Left ventricle myocardium inferior (tissue), 1 donor: Measurements from ENCODE around the gene STK35. TPM values are rescaled to one million over a fixed set of nuclear protein-coding genes. Genes with fewer than 3 reads are reported as not detected.

Experiments
- DNase-seq: peaks from one replicate; pipeline ENCODE4 v3.0.0-alpha.2; 2020
- H3K27ac ChIP-seq: fragments of 200-600 bp; replicated peaks from 2 replicates; pipeline ENCODE4 v1.8.0; 2021
- H3K27me3 ChIP-seq: fragments of 200-600 bp; 2 replicates; pipeline ENCODE4 v1.8.0; 2021; ENCODE audit warnings: low read depth
- H3K36me3 ChIP-seq: fragments of 200-600 bp; 2 replicates; pipeline ENCODE4 v1.8.0; 2021
- H3K4me1 ChIP-seq: fragments of 200-600 bp; 2 replicates; pipeline ENCODE4 v1.8.0; 2021
- H3K4me3 ChIP-seq: fragments of 200-600 bp; 2 replicates; pipeline ENCODE4 v1.8.0; 2021; ENCODE audit warnings: mild to moderate bottlenecking, moderate library complexity
- H3K9me3 ChIP-seq: fragments of 200-600 bp; replicated peaks from 2 replicates; pipeline ENCODE4 v1.8.0; 2021
- CTCF ChIP-seq: fragments of 200-600 bp; IDR thresholded peaks from 2 replicates; pipeline ENCODE4 v1.8.0; 2021; ENCODE audit warnings: antibody characterized with exemption, mild to moderate bottlenecking, borderline replicate concordance
- intact Hi-C: fragments of 100-400 bp; cut with micrococcal nuclease; formaldehyde crosslinking; loops from one replicate; pipeline ENCODE4 v1.11.0; 2022
- total RNA-seq: library from RNA; stranded (reverse); fragmentation: NEBNext Ultra II Directional; extraction: Animal tissue kit (Norgen Biotek cat#: 25700); gene quantifications from one replicate; pipeline ENCODE4 v1.2.1, GENCODE V29; 2021
- donor health status: DM: no; HTN: yes; CAD: no; lungs with severe emphysema.

The STK35 gene
- total RNA-seq, 1 donor from 2014 or later = 13.9 TPM

- Histone ChIP-seq H3K27ac (no peak overlapping the region), H3K27me3 (no peaks in the 10 kb centered on the region), H3K9me3 (no peaks in the 10 kb centered on the region), H3K36me3 (no peaks in the 10 kb centered on the region), H3K4me1 (no peaks in the 10 kb centered on the region), H3K4me3 (no peak overlapping the region)
- TF ChIP-seq CTCF = no peak
- no peak for DNase-seq
- intact Hi-C loops = no loop called here
Observed at GRCh38 chr20:2162823-2163166, 61.2 kb downstream of the STK35 start.

GRCh38 chr20:2163312-2163711 lies 61.7 kb downstream of the STK35 start:
- DNase-seq = no peak
- intact Hi-C loops = no loop called here
- H3K36me3 ChIP-seq = no peaks in the 10 kb centered on the region
- H3K27ac ChIP-seq = no peak overlapping the region
- H3K4me1 ChIP-seq = no peaks in the 10 kb centered on the region
- TF ChIP-seq CTCF = no peak
- H3K27me3 ChIP-seq = no peaks in the 10 kb centered on the region
- no peaks in the 10 kb centered on the region for H3K9me3 ChIP-seq
- H3K4me3 ChIP-seq = no peak overlapping the region

- Histone ChIP-seq H3K9me3 (no peaks in the 10 kb centered on the region), H3K36me3 (no peaks in the 10 kb centered on the region), H3K4me3 (no peak overlapping the region), H3K4me1 (no peaks in the 10 kb centered on the region), H3K27ac (no peak overlapping the region), H3K27me3 (no peaks in the 10 kb centered on the region)
- intact Hi-C loops = no loop called here
- no peak for DNase-seq
- no peak for TF ChIP-seq CTCF
Observed at GRCh38 chr20:2163757-2164156, 62.1 kb downstream of the STK35 start.

GRCh38 chr20:2164421-2164820 lies 62.8 kb downstream of the STK35 start:
- no peak overlapping the region for H3K4me3 ChIP-seq
- no peak for DNase-seq
- no peak overlapping the region for H3K27ac ChIP-seq
- no peaks in the 10 kb centered on the region for H3K4me1 ChIP-seq
- intact Hi-C loops = no loop called here
- no peaks in the 10 kb centered on the region for H3K9me3 ChIP-seq
- TF ChIP-seq CTCF = no peak
- H3K36me3 ChIP-seq = no peaks in the 10 kb centered on the region
- no peaks in the 10 kb centered on the region for H3K27me3 ChIP-seq

GRCh38 chr20:2164966-2165365 lies 63.3 kb downstream of the STK35 start:
- Histone ChIP-seq H3K4me1 (no peaks in the 10 kb centered on the region), H3K4me3 (no peak overlapping the region), H3K27me3 (no peaks in the 10 kb centered on the region), H3K9me3 (no peaks in the 10 kb centered on the region), H3K27ac (no peak overlapping the region), H3K36me3 (no peaks in the 10 kb centered on the region)
- DNase-seq = no peak
- intact Hi-C loops = no loop called here
- no peak for TF ChIP-seq CTCF

GRCh38 chr20:2165871-2166270 lies 64.2 kb downstream of the STK35 start:
- no peak for DNase-seq
- Histone ChIP-seq H3K4me3 (no peak overlapping the region), H3K27me3 (no peaks in the 10 kb centered on the region), H3K27ac (no peak overlapping the region), H3K4me1 (no peaks in the 10 kb centered on the region), H3K36me3 (no peaks in the 10 kb centered on the region), H3K9me3 (no peaks in the 10 kb centered on the region)
- TF ChIP-seq CTCF = no peak
- intact Hi-C loops = no loop called here
